Suppressor macrophage (primary cell): ENCODE data around the gene UBAP2.

Source experiments
- DNase-seq, 4 experiments: peaks; one replicate each; pipeline ENCODE4 v3.0.0-alpha.2; 2020 to 2022

The UBAP2 gene

DNA sequence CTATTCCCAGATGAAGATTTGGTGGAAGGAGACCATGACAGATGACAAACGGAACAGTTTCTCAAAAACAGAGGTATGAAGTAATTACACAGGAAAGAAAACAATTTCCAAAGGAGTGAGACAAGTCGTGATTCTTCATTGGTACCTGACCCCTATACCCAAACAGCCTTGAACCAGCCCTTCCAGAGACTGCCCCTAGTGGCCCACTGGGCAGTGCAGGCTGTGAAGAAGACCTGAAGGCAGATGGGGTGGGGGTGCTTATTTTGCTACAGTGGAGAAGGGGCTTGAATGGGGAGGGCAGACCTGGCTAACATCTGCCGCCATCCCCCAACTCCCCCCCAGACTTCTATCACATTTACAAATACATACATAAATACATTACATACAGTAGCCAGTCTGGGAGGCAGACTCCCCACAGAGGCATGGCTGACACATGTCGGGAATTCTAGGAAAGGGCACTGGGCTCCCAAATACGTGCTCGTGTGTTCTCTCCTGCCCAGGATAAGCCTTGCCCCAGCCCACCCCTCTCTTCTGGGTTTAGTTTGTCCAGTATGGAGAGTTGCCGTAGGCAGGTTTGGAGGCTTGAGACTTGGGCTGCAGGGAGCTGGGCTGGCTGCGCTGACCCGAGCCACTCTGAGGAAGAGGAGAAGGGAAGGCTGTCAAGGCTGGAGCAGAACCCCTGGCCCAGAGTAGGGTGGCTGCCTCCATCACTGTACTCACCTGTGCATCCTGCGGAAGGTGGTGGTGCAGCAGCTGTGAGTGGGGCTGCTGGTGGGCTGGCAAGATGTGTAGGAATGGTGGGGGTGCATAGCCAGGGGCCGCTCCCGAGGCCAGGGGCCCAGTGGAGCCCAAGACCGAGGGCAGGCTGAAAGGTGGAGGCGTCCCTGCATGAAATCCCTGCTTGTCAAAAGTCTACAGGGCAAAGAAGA lies 126.5 kb downstream of the UBAP2 start:
- DNase-seq: peak in 3 of 4 experiments; percentile 22 to 34 (median 33)

DNA sequence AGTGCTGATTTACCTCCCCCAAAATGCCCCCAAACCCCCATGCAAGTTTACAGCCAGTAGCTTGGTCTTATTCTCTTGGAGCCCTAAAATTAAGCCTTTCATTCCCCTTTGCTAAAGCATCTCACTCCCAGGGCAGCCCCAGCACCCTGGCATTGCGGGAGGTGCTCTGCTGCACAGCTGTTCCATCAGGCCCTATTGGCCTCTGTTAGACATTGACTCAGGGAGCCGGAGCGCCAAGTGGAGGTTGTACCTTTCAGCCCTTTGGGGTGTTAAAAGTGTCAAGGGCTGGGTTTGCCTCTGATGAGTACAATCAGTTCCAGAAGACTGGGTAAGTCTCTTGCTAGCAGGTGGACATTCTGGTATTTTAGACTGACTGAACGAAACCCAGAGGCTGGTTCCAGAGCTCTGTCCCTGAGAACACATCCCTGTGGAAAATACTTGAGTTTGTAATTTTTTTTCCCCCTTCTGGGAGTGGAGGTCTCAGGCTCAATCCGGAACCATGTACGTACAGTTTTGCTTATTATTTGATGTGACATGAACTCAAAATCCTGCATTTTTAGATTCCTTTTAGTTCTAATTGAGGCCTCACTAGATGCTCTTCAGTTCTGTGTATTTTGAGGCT lies 129.3 kb downstream of the UBAP2 start:
- DNase-seq: no peak

DNA sequence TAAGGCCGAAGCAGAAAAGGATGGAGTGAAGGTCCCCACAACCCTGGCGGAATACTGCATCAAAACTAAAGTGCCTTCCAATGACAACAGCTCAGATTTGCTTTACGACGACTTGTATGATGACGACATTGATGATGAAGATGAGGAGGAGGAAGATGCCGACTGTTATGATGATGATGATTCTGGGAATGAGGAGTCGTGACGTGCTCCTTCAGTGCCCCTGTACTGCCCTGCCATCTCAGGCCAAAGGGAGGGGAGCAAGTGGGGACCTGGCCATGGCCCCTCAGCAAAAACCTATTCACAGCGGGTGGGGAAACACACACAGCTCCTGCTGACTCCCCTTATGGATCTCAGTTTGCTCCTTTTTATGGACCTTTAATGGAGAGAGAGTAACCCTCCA lies 131.7 kb downstream of the UBAP2 start:
- no peak for DNase-seq

DNA sequence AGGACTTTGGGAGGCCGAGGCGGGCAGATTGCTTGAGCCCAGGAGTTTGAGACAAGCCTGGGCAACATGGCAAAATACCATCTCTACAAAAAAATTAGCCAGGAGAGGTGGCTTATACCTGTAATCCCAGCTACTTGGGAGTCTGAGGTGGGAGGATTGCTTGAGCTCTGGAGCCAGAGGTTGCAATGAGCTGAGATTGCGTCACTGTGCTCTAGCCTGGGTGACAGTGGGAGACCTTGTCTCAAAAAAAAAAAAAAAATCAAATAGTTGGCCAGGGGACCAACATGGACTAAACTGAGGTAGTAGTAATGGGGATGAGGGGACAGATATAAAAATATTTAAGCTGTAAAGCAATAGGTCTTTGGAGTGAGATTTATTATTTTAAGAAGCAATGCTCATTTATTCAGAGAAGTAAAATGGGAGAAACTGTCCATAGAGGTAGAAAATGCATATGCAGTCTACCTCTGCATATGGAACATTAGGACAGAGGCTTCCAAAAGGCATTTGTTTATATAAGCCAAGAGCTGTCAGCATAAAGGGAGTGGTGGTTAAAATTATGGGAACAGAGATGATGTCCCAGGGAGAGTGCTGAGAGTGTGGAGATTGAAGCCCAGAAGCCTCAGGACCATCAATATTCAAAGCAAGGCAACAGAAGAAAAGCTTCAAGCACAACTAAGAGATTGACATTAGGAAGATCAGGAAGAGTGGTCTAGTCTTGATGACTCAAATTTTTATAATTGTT lies 133.6 kb downstream of the UBAP2 start:
- no peak for DNase-seq

DNA sequence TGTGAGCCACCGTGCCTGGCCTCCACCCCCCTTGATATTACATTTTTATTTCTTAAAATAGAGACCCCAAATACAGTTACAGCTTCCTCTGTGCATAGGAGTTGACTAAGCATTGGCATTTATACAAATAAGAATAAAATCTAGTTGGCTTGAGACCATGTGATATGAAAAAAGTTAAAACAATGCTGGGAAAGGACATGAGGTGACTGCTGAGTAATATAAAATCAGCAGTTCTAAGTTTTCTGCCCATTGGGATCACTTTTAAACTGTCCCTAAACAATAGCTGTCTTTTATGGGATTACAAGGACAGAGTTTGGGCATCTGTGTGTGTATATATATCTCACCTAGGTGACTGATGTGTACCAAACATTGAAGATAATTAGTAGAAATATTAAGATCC lies 135.1 kb downstream of the UBAP2 start:
- DNase-seq: no peak

DNA sequence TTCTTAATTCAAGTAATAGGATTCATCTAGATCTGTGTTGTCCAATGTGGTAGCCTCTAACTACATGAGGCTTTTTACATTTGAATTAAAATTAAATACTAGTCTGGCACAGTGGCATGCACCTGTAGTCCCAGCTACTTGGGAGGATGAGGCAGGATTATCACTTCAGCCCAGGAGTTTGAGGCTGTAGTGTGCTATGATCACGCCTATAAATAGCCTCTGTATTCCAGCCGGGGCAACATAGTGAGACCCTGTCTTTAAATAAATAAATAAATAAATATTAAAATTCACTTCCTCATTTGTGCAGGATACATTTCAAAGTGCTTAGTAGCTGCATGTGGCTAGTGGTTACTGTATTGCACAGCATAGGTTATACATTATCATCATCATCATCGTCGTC lies 139.9 kb downstream of the UBAP2 start:
- DNase-seq: peak in 1 of 4 experiments; percentile 17

DNA sequence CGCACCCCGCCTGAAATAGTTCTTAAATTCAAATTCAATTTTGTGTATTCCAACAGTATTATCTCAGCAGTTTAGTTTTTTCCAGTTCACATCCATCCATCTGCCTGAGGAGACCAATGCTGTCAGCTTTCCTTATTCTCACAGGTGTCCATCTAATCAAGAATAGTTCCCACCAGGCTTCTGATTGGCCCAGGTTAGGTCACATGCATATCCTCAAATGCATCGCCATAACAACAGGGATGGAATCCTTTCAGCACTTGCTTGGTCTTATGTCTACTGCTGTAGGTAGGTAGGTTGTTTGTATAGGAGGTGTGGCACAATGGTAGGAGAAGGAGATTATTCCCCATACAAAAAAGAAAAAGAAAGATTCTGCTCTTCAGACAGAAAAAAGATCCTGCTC lies 140.6 kb downstream of the UBAP2 start:
- no peak for DNase-seq

DNA sequence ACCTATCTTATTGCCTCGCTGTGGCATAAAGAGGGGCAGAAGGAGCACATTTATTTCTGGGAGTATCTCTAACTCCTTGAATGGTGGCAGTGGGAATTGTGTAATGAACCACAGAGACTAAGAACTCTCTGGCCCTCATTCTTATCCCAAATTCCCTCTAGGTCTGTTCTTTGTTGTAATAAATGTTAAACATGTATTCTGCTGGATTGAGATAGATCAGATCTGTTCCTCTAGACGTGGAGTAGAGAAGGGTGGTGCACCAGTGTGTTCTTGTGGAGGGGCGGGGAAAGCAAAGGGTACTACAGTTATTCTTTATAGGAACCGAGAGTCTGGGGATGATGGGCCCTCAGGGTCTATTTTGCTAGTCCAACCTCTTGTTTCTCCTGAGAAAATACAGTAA lies 141.3 kb downstream of the UBAP2 start:
- DNase-seq: no peak

DNA sequence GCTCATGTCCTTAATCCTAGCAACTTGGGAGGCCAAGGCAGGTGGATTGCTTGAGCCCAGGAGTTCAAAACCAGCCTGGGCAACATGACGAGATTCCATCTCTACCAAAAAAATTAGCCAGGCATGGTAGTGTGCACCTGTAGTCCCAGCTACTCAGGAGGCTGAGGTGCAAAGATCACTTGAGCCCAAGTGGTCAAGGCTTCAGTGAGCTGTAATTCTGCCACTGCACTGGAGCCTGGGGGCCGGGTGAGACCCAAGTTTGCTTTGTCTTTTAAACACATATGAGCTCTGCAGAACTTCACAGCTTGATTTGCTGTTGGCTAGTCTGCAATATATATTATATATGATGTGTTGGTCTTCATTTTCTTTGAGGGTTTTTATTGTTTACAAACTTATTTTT lies 141.9 kb downstream of the UBAP2 start:
- no peak for DNase-seq

DNA sequence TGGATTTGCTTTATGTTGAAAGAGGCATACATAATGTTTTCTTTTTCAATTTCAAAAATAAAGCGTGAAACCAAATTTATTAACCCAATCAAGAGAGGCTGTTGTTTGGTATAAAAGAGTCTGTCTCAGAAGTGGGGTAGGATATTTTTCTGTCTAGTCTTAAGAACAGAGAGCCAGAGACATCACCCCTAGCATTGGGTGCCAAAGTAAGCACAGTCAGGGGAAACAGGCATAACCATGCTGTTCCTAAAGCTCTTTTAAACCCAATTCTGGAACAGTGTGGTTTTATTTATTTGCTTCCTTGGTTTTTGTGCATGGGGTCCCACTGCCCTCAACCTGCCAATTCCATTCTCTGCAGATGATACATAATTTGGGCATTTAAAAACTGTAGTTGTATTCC lies 143.6 kb downstream of the UBAP2 start:
- no peak for DNase-seq

DNA sequence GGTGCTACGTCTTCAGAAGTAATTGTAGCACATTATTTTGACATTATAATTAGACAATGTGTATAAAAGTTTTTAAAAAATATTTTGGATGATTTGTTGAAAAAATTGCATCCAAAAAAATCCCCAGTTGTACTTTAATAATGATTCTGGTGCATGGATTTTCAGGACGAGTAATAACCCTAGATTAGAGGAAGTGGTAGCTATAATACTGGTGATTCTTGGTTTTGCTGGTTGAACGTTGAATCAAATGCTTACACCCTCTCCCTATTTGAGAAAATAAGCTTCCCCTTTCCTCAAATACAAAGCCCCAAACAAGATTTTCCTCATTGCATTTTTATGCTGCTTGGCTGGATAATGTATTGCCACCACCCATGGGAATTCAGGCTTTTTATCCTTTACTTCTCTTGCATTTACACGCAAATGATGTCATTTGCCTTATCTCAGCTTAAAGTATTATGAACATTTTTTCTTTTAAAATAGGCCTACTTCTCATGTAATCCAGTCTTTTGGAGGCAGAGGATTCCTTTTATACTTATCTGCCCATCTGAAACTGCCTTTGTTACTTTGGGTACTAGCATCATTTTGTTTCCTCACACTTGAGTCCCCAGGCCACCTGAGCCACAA lies 145.4 kb downstream of the UBAP2 start:
- peak in 2 of 4 experiments; percentile 38 to 46 for DNase-seq

DNA sequence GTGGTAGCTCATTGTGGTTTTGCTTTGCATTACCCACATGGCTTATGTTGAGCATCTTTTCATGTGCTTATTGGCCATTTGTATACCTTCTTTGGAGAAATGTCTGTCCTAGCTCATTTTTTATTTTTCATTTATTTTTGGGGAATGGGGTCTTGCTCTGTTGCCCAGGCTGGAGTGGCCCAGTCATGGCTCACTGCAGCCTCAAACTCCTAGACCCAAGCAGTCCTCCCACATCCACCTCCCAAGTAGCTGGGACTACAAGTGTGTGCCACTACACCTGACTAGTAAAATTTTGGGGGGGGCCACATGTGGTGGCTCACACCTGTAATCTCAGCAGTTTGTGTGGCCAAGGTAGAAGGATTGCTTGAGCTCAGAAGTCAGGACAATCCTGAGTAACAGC lies 154.4 kb downstream of the UBAP2 start:
- DNase-seq: no peak

DNA sequence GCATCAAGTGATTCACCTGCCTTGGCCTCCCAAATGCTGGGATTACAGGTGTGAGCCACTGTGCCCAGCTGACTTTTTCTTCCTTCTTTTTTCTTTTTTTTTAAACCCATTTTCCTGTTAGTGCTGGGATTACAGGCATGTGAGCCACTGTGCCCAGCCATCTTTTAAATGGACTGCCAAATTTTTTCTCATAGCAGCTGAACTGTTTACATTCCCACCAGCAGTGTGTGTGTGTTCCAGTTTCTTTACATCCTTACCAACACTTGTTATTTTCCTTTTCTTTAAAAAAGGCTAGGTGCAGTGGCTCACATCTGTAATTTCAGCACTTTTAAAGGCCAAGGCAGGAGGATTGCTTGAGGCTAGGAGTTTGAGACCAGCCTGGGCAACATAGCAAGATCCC lies 154.8 kb downstream of the UBAP2 start:
- no peak for DNase-seq

DNA sequence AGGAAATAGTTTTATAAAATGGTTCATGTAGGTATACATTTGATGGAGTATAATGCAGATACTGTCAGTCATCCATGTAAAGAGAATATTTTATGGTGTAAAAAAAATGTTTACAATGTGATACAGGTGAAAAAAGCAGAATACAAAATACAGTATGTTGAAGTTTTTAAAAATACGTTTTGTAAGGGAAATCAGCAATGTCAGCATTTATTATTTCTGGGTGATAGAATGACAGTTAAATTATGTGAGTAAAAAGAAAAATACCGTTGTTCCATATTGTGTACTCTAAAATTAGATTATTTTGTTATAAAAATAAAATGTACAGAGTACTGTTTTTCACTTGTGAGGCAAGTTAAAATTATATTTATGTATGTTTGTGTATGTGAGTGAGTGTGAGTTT lies 162.7 kb downstream of the UBAP2 start:
- no peak for DNase-seq

DNA sequence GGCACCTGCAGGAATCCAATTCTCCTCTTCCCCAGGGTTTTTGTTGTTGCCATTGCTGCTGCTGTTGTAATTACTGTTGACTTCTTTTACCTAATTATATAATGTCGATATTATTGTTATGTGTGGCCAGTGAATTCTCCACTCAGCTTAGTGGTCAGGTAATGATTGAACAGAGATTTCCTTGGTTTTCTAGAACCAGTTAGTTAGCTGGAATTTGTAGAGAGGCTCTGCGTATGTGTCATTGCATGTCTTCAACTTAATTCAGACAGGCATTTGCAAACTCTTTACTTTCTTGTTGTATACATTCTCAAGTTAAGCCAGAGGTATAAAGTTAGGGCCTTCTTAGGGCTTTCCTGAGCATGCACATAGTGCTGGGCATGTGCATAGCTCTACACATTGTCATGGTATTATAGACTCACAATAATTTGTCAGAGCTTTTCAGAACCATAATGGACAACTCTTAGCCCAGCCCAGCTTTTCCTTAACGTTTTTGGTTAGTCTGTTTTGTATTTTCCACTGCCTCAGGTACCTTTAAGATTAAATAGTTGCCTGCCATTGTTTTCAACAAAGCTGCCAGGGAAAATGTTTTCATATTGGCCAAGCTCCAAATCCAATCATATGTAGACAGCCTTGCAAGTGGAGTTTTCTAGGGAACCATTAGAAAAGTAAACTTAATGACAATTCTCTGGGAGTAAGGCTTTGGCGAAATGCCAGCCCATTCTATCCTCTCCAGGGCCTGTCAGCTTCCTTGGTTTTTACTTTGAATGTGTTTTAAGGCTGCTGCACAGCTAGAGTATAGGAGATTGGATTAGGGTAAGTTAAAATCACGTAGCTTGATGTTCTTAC lies 163.6 kb downstream of the UBAP2 start:
- peak in 1 of 4 experiments; percentile 22 for DNase-seq

DNA sequence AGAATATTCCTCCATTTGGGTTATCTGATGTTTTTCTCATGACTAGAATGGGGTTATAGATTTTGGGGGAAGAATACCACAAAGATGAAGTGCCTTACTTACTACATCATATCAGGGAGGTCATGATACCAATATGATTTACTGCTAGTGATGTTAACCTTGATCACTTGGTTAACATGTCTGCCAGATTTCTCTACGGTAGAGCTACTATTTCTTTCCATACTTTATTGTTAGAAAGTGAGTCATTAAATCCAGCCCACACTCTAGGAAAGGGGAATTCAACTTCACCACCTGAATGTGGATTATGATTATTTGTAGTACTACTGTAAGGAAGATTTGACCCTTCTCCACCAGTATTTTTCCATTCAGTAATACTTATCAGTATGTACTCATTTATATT lies 167.1 kb downstream of the UBAP2 start:
- DNase-seq: peak in 1 of 4 experiments; percentile 31

DNA sequence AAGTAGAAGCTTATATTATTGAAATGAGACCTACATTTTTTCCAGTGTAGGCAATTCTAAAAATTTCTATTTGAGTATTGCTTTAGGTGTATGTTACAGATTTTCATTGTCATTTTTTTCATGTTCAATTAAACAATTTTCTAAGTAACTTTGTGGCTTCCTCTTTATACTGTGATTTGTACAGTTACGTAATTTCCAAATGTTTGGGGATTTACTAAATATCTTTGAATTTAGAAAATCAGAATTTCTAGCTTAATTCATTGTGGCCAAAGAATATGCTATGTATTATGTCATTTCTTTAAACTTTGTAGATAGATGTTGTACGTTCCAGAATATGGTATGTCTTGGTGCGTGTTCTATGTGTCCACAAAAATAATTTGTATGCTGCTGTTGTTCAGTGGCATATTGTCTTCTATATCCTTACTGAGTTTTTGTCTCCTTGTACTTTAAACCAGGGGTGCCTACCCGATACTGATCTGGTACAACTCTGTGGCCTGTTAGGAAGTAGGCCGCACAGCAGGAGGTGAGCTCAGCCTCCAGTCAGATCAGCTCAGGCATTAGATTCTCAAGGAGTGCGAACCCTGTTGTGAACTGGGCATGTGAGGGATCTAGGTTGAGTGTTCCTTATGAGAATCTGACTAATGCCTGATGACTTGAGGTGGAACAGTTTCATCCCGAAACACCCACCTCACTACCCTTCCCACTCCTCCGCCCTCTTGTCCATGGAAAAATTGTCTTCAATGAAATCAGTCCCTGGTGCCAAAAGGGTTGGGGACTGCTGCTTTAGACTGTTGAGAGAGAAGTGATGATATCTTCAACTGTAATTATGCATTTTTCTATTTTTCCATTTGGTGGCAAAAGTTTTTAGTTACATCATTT lies 168.2 kb downstream of the UBAP2 start:
- peak in 1 of 4 experiments; percentile 8 for DNase-seq

DNA sequence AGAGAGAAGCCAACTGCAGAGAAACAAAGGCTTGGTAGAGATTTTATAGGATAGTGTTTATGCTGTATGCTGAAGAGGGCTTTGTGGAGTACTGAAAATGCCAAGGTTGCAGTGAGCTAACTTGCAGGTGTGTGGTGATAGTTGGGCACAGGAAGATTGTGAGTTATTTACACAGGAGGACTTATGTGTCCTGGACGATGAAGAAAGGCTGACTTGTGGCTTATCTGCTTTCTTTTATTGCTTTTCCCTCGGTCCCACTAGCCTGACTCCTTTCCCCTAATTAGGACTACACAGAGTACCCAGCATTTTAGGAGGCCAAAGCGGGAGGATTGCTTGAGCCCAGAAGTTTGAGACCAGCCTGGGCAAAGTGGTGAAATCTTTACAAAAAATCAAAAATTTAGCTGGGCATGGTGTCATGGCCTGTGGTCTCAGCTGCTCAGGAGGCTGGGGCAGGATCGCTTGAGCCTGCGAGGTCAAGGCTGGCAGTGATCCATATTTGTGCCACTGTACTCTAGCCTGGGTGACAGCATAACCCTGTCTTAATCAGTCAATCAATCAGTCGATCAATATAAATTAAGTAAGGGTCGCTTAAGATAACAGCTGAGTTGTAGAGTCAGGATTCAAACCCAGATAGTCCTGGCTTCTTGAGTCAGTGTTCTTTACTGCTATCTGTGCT lies 169.9 kb downstream of the UBAP2 start:
- DNase-seq: no peak

DNA sequence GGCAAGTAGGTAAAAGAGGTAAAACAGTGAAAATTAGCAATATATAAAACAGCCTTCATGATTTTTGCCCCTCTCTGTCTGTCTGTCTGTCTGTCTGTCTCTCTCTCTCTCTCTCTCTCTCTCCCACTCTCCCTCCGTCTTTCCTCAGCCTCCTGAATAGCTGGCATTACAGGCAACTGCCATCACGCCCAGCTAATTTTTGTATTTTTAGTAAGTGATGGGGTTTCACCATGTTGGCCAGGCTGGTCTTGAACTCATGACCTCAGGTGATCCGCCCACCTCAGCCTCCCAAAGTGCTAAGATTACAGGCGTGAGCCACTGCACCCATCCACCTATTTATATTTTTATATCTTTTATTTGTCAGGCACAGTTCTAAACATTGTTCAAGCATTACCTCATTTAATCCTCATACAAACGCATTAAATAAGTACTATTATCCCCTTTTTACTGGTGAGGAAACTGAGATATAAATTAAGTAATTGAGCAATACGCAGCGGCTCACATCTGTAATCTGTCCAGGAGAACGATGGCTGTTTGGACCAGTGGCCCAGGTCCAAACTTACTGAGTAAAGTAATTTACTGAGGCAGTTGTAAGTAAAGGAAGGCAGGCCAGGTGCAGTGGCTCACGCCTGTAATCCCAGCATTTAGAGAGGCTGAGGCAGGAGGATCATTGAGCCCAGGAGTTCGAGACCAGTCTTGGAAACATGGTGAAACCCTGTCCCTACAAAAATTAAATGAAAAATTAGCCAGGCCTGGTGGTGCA lies 170.8 kb downstream of the UBAP2 start:
- no peak for DNase-seq
